ENCODE data around the gene CFAP57. TPM values are rescaled to one million over a fixed set of nuclear protein-coding genes. Genes with fewer than 3 reads are reported as not detected.

Gene CFAP57
- total and polyA plus RNA-seq, 2 of the 4 experiments (the other 2 are of a cell fraction): 0.29 to 0.36 TPM

- Histone ChIP-seq H3K36me3 (ENCODE audit: control insufficient read depth, insufficient read depth, low read length) (no peaks in the 10 kb centered on the region), H3K4me2 (ENCODE audit: low read depth, low read length) (no peak overlapping the region), H3K23ac (ENCODE audit: low read depth, low read length) (no peak overlapping the region), H4K8ac (ENCODE audit: low read depth in 2 of 2, low read length in 2 of 2) (no peak overlapping the region), H3K9me3 (ENCODE audit: control insufficient read depth, insufficient read depth, low read length) (no peaks in the 10 kb centered on the region), H3K79me1 (ENCODE audit: low read depth in 1 of 2, low read length in 2 of 2) (no peaks in the 10 kb centered on the region), H3K27ac (ENCODE audit: insufficient read depth, low read length) (no peak overlapping the region), H2BK5ac (ENCODE audit: low read depth, low read length, poor library complexity, severe bottlenecking) (no peak overlapping the region), H3K27me3 (ENCODE audit: control insufficient read depth, insufficient read depth, low read length) (peaks cover 13% of the 10 kb centered on the region), H3K4me1 (ENCODE audit: control insufficient read depth, insufficient read depth, low read length) (peaks cover 10% of the 10 kb centered on the region), H2AK9ac (replicated peaks; ENCODE audit: low read depth, low read length, poor library complexity) (no peak overlapping the region), H3K9me1 (ENCODE audit: insufficient read depth, low read length) (peaks cover 3% of the 10 kb centered on the region; the same call in 1 of the 2 replicates), H3K56ac (ENCODE audit: extremely low read depth, insufficient read depth, low read length) (no peak overlapping the region), H4K20me1 (ENCODE audit: insufficient read depth, low read length) (no peaks in the 10 kb centered on the region), H3K9ac (ENCODE audit: low read depth, low read length) (no peak overlapping the region), H3K4me3 (ENCODE audit: insufficient read depth, low read depth, low read length) (no peak overlapping the region), H2BK20ac (ENCODE audit: low read depth, low read length) (no peak overlapping the region), H3K4ac (ENCODE audit: low read depth, low read length) (no peak overlapping the region), H2BK120ac (ENCODE audit: low read depth, low read length) (no peak overlapping the region), H4K91ac (ENCODE audit: insufficient read depth, low read depth, low read length) (no peak overlapping the region), H4K5ac (ENCODE audit: low read depth, low read length) (no peak overlapping the region), H3K18ac (ENCODE audit: low read depth, low read length) (no peak overlapping the region), H3K14ac (replicated peaks; ENCODE audit: low read depth, low read length) (no peak overlapping the region), H2BK15ac (ENCODE audit: low read depth, low read length) (no peak overlapping the region), H2AK5ac (ENCODE audit: low read depth, low read length) (no peak overlapping the region), H2AFZ (replicated peaks; ENCODE audit: low read length, poor library complexity) (no peak overlapping the region)
- POLR2A ChIA-PET (ENCODE audit: unreplicated experiment): no interaction called here
- dilution Hi-C loops (cut with HindIII; ENCODE audit: low sequenced_read_pairs, unreplicated experiment) (no loop called here), in situ Hi-C loops (cut with MboI; ENCODE audit: low sequenced_read_pairs) (no loop called here), intact Hi-C loops (cut with micrococcal nuclease) (no loop called here)
- BruUV-seq (replicated peaks): no TSS peak
- ATAC-seq (ENCODE audit: low read depth) (no peak), DNase-seq (no peak)
- WGBS, 2 experiments (ENCODE audit: extremely low coverage in 2 of 2, insufficient read length in 1 of 2): no CpG with 5 or more reads among the region's 2 CpGs
- CTCF ChIA-PET: no interaction called here
- TF ChIP-seq RAD21 (IDR thresholded peaks at IDR 0.05; ENCODE audit: low read length): no peak
- TF ChIP-seq USF2 (IDR thresholded peaks at IDR 0.05; ENCODE audit: low read depth, low read length): no peak
- no peak for TF ChIP-seq CEBPB (IDR thresholded peaks at IDR 0.05; ENCODE audit: low read depth, low read length)
- TF ChIP-seq ELK1 (IDR thresholded peaks at IDR 0.05; ENCODE audit: borderline replicate concordance, low read depth, low read length): no peak
- TF ChIP-seq FOS (IDR thresholded peaks at IDR 0.05; ENCODE audit: low read depth, low read length): no peak
- no peak for TF ChIP-seq POLR2A (IDR thresholded peaks at IDR 0.05; ENCODE audit: low read depth, low read length)
- TF ChIP-seq CHD1 (IDR thresholded peaks at IDR 0.05; ENCODE audit: low read depth, low read length): no peak
- TF ChIP-seq RCOR1 (IDR thresholded peaks at IDR 0.05; ENCODE audit: insufficient replicate concordance, low read length): no peak
- no peak for TF ChIP-seq CTCF (conservative IDR thresholded peaks at IDR 0.05; ENCODE audit: low read depth, low read length)
- TF ChIP-seq MAFK (IDR thresholded peaks at IDR 0.05; ENCODE audit: low read depth, low read length): no peak
- TF ChIP-seq BHLHE40 (IDR thresholded peaks at IDR 0.05; ENCODE audit: low read depth, low read length): no peak
- TF ChIP-seq MAZ (IDR thresholded peaks at IDR 0.05; ENCODE audit: borderline replicate concordance, low read depth, low read length): no peak
- no peak for TF ChIP-seq MXI1 (IDR thresholded peaks at IDR 0.05; ENCODE audit: borderline replicate concordance, low read depth, low read length)
- no peak for TF ChIP-seq SMC3 (IDR thresholded peaks at IDR 0.05; ENCODE audit: low read depth, low read length)
- no peak for TF ChIP-seq NFE2L2 (IDR thresholded peaks at IDR 0.05; ENCODE audit: low read depth, low read length)
- TF ChIP-seq RFX5 (IDR thresholded peaks at IDR 0.05; ENCODE audit: low read depth, low read length): no peak
These were observed 121.0 kb downstream of the CFAP57 start for GRCh38 chr1:43293176-43293575.

Measured in IMR-90 (cell line).